Measurements from ENCODE around the gene SLC25A17. TPM values are rescaled to one million over a fixed set of nuclear protein-coding genes. Genes with fewer than 3 reads are reported as not detected.
"Not testable (repeated sequence)": the region's sequence is repeated elsewhere in the genome, so short reads cannot be mapped to it uniquely, and the experiment has no call there.

The SLC25A17 gene
- total RNA-seq, 2 donors from 2014 or later = 7.6 to 8.3 TPM

DNA sequence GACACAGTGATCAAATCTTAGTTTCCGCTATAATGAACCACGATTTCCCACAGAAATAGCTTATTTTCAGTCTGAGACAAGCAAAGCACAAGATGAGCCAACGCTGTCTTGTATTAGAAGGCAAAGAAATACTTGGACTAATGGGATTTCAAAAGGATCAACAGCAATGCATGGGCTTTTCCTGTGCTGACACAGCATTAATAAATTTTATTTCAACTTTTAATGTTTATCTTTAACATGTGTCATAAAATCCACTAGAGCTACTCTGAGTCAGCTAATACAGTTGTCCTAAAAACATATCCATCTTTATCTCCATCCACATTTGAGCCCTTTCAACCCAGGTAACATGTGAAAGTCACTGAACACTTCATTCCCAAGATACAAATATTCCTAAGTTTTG lies 15.5 kb upstream of the SLC25A17 start:
- 94 to 95% methylated on average over 3 of the region's 3 CpGs for WGBS, 2 donors
- DNase-seq (no peak), ATAC-seq (no peak)
- Histone ChIP-seq H3K4me3 (no peak overlapping the region), H3K9me3 (no peaks in the 10 kb centered on the region), H3K27me3 (no peaks in the 10 kb centered on the region), H3K4me1 (peaks cover 10% of the 10 kb centered on the region), H3K27ac (no peak overlapping the region), H3K36me3 (replicated peaks in 1 of 2; ENCODE audit: insufficient read depth in 1 of 2, low read depth in 2 of 2) (peaks cover 8 to 27% of the 10 kb centered on the region in 2 donors)
- intact Hi-C loops (cut with DNase I) = loop anchor here (10.0 kb wide), 1 partner anchor 320 kb away; no protein-coding TSS in a partner anchor
- TF ChIP-seq, protein P1, sequence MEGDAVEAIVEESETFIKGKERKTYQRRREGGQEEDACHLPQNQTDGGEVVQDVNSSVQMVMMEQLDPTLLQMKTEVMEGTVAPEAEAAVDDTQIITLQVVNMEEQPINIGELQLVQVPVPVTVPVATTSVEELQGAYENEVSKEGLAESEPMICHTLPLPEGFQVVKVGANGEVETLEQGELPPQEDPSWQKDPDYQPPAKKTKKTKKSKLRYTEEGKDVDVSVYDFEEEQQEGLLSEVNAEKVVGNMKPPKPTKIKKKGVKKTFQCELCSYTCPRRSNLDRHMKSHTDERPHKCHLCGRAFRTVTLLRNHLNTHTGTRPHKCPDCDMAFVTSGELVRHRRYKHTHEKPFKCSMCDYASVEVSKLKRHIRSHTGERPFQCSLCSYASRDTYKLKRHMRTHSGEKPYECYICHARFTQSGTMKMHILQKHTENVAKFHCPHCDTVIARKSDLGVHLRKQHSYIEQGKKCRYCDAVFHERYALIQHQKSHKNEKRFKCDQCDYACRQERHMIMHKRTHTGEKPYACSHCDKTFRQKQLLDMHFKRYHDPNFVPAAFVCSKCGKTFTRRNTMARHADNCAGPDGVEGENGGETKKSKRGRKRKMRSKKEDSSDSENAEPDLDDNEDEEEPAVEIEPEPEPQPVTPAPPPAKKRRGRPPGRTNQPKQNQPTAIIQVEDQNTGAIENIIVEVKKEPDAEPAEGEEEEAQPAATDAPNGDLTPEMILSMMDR (IDR thresholded peaks at IDR 0.05) = no peak
- no peak for TF ChIP-seq POLR2A (IDR thresholded peaks at IDR 0.05)

DNA sequence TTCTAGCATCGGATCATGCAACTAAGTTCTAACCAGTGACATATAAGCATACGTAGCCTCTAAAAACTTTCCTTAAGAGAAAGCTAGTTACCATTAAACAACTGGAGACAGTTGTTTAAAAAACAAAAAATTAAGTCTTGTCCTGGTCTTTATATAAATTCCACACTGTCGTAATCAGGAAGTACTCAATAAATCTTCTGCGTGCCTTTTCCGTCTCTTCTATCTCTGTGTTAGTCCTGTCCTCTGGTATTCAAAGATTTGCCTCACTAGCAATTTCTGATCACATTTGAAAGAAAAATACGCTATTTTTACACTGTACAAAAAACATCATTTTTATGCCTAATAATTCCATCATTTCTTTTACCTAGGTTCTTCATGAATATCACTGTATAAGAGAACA lies 10.0 kb upstream of the SLC25A17 start:
- DNase-seq (no peak), ATAC-seq (no peak)
- TF ChIP-seq, protein P1 (IDR thresholded peaks at IDR 0.05) = no peak
- no peak for TF ChIP-seq POLR2A (IDR thresholded peaks at IDR 0.05)
- H3K9me3 ChIP-seq = no peaks in the 10 kb centered on the region
- H3K36me3 ChIP-seq (replicated peaks in 1 of 2; ENCODE audit: insufficient read depth in 1 of 2, low read depth in 2 of 2) = peaks cover 9 to 13% of the 10 kb centered on the region in 2 donors
- H3K4me1 ChIP-seq = peaks cover 10% of the 10 kb centered on the region
- H3K4me3 ChIP-seq = no peak overlapping the region
- H3K27ac ChIP-seq = no peak overlapping the region
- no peaks in the 10 kb centered on the region for H3K27me3 ChIP-seq
- WGBS, 2 donors = 94 to 96% methylated on average over 6 of the region's 6 CpGs
- intact Hi-C loops (cut with DNase I) = no loop called here

DNA sequence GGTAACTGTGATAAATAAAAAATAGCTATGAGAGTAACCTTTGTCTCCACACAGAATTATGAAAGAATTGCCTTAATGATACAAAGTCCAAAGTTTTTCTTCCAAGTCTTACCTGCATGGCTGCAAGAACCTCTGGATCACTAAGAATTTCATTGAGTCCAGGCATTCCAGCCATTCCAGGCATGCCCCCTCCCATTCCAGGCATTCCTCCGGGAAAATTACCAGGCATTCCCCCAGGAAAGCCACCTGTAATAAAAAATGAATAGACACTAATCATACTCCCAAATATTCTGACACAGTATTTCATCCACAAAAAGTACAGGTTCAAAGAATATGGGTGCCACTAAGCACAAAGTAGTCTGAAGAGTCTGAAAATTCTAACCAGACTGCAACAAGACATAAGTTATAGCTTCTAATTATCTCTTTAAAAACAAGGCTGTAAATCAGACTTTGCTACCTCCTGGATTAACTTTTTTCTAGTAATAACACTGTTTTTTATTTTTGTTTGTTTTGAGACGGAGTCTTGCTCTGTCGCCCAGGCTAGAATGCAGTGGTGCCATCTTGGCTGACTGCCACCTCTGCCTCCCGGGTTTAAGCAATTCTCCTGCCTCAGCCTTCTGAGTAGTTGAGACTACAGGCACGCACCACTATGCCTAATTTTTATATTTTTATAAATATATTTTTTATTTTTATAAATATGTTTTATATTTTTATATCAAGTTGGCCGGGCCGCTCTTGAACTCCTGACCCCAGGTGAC lies 8.0 kb upstream of the SLC25A17 start:
- TF ChIP-seq POLR2A (IDR thresholded peaks at IDR 0.05) = no peak
- TF ChIP-seq, protein P1 (IDR thresholded peaks at IDR 0.05) = no peak
- Histone ChIP-seq H3K27ac (peak overlapping the region in 1 of 4 donors; percentile 5), H3K36me3 (replicated peaks in 1 of 2; ENCODE audit: insufficient read depth in 1 of 2, low read depth in 2 of 2) (peaks cover 9 to 11% of the 10 kb centered on the region in 2 donors), H3K4me3 (no peak overlapping the region), H3K9me3 (no peaks in the 10 kb centered on the region), H3K27me3 (no peaks in the 10 kb centered on the region), H3K4me1 (no peaks in the 10 kb centered on the region)
- 68 to 75% methylated on average over 7 of the region's 7 CpGs for WGBS, 2 donors
- DNase-seq = no peak
- intact Hi-C loops (cut with DNase I) = no loop called here
- ATAC-seq = no peak

DNA sequence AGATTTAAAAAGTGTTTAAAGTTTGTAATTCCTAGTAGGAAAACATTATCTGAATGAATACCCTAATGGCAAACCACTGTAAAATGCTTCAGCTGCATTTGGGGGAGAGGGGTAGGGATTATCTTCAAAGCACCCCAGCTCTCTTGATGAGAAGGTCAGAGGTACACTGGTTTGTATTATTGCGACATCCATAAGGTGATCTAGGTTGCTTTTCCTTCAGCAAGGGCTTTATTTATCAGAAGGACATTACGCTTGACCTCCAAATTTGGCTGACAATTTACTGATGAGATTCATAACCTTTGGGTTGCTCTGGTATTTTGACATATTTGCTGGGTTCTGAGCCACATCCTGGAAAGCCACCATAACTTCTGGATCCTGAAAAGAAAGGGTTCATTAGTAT lies 7.1 kb upstream of the SLC25A17 start:
- H3K4me3 ChIP-seq; H3K4me1 ChIP-seq; H3K27me3 ChIP-seq; intact Hi-C loops (cut with DNase I); H3K9me3 ChIP-seq; ATAC-seq; DNase-seq; H3K27ac ChIP-seq: not testable (repeated sequence)
- H3K36me3 ChIP-seq (replicated peaks in 1 of 2; ENCODE audit: insufficient read depth in 1 of 2, low read depth in 2 of 2) = peaks cover 9 to 11% of the 10 kb centered on the region in 2 donors
- 91 to 100% methylated on average over 1 to 2 of the region's 2 CpGs for WGBS, 2 donors

DNA sequence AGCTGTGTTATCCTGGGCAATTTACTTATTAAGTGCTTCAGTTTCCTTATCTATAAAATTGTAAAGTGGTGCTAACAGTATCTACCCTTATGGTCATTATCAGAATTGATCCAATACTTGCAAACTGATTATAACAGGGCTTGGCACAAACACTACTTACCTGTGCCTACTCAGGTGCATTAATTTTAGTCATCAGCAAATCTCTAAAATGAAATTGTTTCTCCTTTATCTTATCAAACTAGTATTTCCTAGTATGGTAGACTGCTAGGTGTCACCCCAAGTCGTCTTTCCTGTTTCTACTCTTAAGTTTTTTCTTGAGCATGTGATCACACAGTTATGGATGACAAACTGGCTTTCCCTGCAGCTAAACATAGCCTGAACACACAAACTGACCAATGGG lies 4.3 kb upstream of the SLC25A17 start:
- H3K27ac ChIP-seq = no peak overlapping the region
- DNase-seq = no peak
- intact Hi-C loops (cut with DNase I) = no loop called here
- 45 to 61% methylated on average over 1 of the region's 1 CpG for WGBS, 2 donors
- no peaks in the 10 kb centered on the region for H3K9me3 ChIP-seq
- TF ChIP-seq, protein P1 (IDR thresholded peaks at IDR 0.05) = no peak
- TF ChIP-seq POLR2A (IDR thresholded peaks at IDR 0.05) = no peak
- H3K4me1 ChIP-seq = peaks cover 9% of the 10 kb centered on the region
- H3K4me3 ChIP-seq = no peak overlapping the region
- ATAC-seq = no peak
- no peaks in the 10 kb centered on the region for H3K27me3 ChIP-seq
- peaks cover 0 to 2% of the 10 kb centered on the region in 2 donors for H3K36me3 ChIP-seq (replicated peaks in 1 of 2; ENCODE audit: insufficient read depth in 1 of 2, low read depth in 2 of 2)

Data from body of pancreas (tissue), 4 donors.